Coronary artery (tissue), 2 donors: ENCODE data around the gene FOXO6.

Source experiments
- DNase-seq: peaks from one replicate; pipeline ENCODE4 v3.0.0-alpha.2; 2017; ENCODE audit warnings: low spot score
- H3K27ac ChIP-seq, 2 donors: fragments of 200-600 bp; sonication (generic); one replicate each; pipeline ENCODE4 v1.5.1; 2016 to 2019
- H3K4me3 ChIP-seq: fragments of 200-600 bp; sonication (generic); 2 replicates; pipeline ENCODE4 v1.5.1; 2016; ENCODE audit warnings: mild to moderate bottlenecking, moderate library complexity
- CTCF ChIP-seq: fragments of 200-600 bp; sonication (generic); IDR thresholded peaks from one replicate; pipeline ENCODE4 v1.5.1; 2019; ENCODE audit warnings: antibody characterized with exemption

FOXO6 gene

GRCh38 chr1:41412748-41413147 lies 51.5 kb downstream of the FOXO6 start:
- TF ChIP-seq CTCF = no peak
- no peak for DNase-seq
- Histone ChIP-seq H3K4me3 (no peak overlapping the region), H3K27ac (no peak overlapping the region)

GRCh38 chr1:41413748-41414281 lies 52.6 kb downstream of the FOXO6 start:
- H3K27ac ChIP-seq = no peak overlapping the region
- no peak overlapping the region for H3K4me3 ChIP-seq
- DNase-seq = no peak
- no peak for TF ChIP-seq CTCF

GRCh38 chr1:41414296-41414695 lies 53.1 kb downstream of the FOXO6 start:
- no peak for DNase-seq
- Histone ChIP-seq H3K4me3 (no peak overlapping the region), H3K27ac (no peak overlapping the region)
- no peak for TF ChIP-seq CTCF

DNA sequence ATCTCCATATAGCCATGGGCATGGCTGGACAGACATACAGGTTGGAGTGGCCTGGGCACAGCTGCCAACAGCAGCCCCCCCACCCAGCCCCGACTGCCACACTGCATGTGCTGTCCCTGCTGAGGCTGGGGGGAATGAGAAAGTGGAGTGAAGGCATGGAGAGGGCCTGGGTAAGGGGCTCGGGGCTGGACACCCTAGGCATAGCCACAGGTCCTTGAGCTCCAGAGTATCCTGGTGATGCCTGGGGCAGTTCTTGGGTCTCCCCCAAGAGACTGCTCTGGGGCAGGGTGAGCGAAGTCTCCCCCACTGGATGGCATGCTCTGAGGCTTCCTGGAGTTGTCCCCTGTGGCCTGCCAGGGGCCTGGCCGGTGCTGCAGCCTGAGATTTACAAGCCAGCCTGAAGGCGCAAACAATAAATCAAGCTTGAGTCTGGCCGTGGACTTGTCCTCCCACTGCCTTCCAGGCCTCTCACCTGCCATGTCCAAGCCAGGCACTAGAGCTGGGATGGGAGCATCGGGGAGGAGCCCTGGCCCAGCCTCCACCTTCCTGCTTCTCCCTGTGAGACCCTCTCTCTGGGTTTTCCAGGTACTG lies 53.6 kb downstream of the FOXO6 start:
- TF ChIP-seq CTCF = no peak
- no peak for DNase-seq
- Histone ChIP-seq H3K27ac (no peak overlapping the region), H3K4me3 (no peak overlapping the region)

DNA sequence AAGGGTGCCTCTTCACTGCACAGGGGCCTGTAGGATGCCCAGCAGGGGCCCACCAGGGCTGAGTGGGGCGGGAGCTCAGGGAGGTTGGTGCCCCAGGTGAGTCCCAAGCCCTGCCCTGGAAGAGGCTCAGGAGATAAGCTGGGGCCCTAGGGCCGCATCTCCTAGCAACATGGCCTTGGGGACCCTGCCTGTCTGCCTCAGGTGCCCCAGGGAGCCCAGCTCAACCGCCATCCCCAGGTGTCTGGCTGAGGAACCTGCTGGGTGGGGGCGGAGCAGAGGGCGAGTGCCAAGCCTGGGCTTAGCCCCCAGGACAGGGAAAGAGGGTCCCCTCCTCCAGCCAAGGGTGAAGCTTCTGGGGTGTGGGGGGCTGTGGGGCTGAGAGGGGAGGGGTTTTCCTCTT lies 54.8 kb downstream of the FOXO6 start:
- TF ChIP-seq CTCF = no peak
- Histone ChIP-seq H3K4me3 (no peak overlapping the region), H3K27ac (no peak overlapping the region)
- DNase-seq = no peak

DNA sequence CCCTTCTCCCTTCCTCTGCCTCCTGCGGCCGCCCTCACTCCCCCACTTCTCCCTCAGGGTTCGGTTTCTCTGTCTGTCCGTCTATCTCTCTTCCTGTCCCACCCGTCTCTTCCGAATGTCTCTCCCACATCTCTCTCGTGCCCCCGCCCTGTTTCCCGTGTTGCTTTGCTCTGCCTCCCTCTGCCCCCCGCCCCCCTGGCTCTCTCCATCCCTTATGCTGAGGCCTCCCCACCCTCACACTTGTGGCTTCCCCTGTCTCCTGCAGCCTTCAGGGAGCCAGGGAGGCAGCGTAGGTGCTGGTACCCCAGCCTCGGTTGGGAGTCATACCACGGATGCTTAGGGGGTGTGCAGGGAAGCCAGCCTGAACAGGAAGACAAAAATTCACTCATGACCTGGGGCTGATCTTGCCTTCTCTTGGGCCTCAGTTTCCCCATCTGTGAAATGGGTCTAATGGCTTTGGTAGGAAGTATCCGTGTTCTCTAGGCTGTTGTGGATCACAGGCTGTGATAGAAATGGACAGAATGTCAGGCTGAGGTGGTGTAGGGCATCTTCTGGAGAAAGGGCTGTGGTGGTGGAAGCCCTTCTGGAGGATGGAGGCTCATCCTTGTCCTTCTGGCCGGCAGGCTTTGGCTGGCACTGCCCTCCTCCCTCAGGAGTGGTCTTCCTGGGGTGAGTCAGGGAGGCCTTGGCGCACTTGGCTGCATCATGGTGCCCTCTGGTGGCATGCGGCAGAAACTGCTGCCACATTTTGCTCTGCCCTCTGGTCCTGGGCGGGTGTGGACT lies 55.5 kb downstream of the FOXO6 start:
- Histone ChIP-seq H3K27ac (no peak overlapping the region), H3K4me3 (no peak overlapping the region)
- DNase-seq = peak; percentile 81
- peak; percentile 79 for TF ChIP-seq CTCF

- no peak for TF ChIP-seq CTCF
- H3K4me3 ChIP-seq = no peak overlapping the region
- DNase-seq = no peak
- no peak overlapping the region for H3K27ac ChIP-seq
Observed at GRCh38 chr1:41417335-41417682, 56.1 kb downstream of the FOXO6 start.
